Measurements from ENCODE around the gene IRF1.

DNA sequence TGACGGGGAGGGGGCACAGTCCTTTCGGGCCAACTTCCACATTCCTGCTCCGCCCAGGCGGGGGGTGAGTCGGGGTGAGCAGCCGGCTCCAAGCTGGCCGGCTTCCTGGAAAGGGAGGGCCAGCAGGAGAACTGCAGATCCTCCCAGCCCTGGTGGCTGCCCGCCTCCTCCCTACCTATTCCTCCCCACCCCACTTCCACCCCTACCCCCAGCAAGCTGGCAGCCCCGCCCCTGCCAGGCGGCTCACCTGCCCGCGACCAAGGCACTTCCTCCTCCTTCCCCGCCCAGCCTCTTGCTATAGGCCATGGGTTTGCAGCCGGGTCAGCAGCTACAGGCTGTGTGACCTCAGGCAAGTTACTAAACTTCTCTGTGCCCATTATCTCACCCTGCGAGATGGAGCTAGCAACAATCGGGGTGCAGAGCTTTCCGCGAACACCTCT, 5.6 kb upstream of the IRF1 start:
- TF ChIP-seq, protein P1, sequence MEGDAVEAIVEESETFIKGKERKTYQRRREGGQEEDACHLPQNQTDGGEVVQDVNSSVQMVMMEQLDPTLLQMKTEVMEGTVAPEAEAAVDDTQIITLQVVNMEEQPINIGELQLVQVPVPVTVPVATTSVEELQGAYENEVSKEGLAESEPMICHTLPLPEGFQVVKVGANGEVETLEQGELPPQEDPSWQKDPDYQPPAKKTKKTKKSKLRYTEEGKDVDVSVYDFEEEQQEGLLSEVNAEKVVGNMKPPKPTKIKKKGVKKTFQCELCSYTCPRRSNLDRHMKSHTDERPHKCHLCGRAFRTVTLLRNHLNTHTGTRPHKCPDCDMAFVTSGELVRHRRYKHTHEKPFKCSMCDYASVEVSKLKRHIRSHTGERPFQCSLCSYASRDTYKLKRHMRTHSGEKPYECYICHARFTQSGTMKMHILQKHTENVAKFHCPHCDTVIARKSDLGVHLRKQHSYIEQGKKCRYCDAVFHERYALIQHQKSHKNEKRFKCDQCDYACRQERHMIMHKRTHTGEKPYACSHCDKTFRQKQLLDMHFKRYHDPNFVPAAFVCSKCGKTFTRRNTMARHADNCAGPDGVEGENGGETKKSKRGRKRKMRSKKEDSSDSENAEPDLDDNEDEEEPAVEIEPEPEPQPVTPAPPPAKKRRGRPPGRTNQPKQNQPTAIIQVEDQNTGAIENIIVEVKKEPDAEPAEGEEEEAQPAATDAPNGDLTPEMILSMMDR (conservative IDR thresholded peaks at IDR 0.05 in 1 of 2, IDR thresholded peaks at IDR 0.05 in 1 of 2; ENCODE audit: extremely low read depth in 1 of 2, insufficient read depth in 1 of 2, low read depth in 1 of 2, low read length in 2 of 2), result no peak
- no peak for TF ChIP-seq EZH2 (IDR thresholded peaks at IDR 0.05; ENCODE audit: borderline replicate concordance, low read length)
